Measurements from ENCODE around the gene ORM1.

ORM1 gene

DNA sequence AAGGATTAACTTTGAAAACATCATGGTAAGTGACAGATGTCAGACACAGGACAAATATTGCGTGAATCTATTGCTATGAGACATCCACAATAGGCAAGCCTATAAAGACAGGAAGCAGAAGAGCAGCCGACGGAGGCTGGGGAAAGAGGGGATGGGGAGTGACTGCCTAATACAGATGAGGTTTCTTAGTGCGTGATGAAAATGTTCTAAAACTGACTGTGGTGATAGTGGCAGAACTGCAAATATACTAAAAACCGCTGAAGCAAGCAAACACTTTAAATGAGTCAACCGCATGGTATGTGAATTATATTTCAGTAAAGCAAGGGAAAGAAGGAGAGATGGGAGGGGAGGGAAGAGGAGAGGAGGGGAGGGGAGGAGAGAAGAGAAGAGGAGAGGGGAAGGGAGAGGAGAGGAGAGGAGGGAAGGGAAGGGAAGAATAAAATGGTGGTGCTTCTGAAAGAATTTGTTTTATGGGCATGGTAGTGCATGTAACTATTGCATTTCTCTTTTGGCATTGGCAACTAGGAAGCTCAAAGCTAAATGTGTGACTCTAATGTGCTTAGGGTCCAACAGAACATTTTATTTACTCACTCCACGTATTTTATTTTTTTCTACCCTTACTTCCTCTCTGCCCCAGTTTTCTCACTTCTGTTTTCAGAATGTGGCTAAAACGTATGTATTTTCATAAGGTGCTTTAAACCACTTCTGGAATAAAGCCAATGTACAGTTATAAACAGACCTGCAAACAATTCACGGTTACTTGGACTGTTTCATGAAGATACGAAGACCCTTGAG is 43.6 kb downstream of the ORM1 start:
- DNase-seq (ENCODE audit: low spot score) = peak; percentile 39

DNA sequence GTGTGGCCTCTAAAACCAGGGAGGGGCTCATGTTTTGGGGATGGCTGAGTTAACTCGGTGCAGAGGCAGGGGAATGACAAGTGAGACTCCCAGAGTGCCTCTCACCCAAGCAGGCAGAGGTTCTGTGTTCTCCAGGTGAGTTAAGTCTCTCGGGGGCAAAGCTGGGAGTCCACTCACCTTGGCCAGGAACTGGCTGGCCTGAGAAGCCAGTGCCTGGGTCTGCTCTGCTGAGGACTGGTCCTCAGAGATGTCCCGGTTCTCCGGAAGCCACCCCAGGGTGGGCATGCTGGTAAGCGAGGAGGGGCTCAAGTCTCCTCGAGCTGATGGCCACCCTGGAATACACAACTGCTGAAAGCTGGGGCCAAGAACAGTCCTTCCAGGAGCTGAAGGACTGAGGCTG is 44.5 kb downstream of the ORM1 start:
- DNase-seq (ENCODE audit: low spot score) = no peak

DNA sequence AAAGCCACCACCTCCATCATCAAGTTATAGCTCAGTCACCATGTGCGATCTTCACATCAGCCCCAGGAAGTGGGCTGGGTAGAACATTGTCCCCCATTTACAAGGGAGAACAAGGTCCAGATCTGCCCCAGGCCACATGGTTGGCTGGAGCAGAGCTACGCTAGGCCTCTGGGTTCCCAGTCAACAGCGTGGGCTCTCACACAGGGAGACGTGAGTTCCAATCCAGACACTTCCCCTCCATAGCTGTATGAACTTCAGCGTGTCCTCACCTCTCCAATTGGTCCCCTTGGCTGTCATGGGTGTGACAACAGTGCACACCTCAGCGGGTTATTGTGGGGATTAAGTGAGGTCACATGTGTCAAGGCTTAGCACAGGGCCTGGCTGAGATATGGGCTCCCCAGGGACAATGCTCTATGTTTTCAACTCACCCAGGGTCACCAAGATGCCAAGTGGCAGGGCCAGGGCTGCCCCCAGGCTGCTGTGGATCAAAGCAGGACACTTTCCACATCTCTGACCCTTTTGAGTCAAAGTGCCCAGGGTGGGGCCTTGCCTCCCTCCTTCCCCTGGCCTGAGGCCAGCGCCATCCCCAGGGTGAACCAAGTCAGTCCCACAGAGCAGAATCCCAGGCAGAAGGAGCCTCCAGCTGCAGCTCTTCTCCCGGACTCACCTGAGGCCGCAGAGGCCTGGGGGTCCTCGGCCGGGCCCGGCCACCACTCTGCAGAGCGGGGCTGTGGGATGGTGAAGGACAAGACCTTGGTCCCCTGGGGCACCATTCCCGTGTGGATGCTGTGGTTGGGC is 45.1 kb downstream of the ORM1 start:
- no peak for DNase-seq (ENCODE audit: low spot score)

DNA sequence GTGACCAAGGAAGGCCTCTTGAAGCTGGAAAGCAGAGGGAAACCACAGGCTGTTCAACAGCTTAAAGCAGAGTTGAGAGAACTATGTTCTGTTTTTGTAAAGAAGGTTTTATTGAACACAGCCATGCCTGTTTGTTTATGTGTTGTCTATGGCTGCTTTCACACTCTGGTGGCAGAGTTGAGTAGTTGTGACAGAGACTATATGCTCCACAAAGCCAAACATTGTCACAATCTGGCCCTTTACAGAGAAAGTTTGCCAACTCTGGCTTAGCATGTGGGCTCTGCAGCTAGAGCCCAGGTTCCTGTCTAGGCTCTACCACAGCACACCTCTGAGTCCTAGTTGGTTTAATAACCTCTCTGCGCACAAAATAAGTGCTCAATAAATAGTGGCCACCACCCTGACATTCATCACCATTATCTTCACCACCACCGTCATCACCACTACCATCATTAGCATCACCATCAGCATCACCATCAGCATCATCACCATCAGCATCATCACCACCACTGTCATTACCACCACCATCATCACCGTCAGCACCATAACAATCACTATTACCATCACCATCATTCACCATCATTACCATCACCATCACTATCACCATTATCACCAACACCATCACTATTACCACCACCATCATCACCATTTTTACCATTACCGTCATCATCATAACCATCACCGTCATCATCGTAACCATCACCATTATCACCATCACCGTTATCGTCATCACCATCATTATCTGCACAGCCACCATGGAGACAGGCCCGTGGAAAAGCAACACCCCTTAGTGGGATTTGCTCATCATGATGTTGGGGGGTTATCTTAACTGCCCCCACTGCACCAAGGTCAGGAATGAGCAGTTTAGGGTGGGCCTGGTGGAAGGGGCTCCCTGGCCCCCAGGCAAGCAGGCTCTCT is 46.6 kb downstream of the ORM1 start:
- DNase-seq (ENCODE audit: low spot score) = no peak

DNA sequence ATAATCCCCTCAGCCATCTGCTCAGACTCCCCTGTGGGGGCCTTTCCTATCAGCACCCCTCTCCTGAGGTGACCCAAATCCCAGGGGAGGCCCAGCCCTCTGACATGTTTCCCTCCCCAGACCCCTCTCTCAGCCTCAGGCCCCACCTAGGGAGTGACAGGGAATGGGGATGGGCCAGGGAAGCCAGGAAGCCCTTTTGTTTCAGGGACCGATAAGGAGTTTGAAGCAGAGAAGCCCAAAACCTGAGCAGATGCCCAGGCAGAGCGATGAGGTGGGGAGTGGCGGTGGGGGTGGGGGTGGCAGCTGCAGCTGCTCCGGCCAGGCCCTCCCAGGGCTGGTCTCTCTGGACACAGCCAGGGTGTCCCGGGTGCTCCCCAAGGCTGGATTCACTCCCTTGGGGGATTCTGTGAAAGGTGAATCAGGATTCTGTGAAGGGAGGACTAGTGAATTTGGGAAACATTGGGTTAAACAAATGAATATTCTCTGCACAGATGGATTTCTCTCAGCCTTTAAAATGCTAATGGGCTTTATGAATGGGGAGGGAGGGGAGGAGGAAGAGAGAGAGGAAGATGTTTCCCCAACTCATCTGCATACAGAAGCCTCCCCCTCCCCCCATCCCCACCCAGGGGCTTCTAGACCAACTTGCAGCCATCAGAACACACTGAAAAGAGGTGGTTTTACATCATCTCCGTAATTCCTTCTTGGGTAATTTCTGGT is 47.5 kb downstream of the ORM1 start:
- no peak for DNase-seq (ENCODE audit: low spot score)

DNA sequence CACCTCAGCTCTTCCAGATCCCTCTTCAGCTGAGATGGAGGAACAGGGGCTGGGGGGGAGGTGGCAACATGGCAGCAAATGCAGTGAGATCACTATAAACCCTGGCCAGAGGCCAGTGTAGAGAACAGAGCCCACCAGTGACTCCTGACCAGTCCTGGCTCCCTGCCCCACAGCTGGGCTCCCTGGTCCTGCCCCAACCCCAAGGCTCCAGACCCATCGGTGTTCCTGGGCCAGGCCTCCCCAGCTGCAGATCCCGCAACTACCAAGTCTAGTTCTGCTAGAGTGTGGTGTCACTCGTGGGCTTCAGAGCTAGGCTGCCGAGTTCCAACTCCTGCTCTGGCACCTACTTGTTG is 48.0 kb downstream of the ORM1 start:
- no peak for DNase-seq (ENCODE audit: low spot score)

DNA sequence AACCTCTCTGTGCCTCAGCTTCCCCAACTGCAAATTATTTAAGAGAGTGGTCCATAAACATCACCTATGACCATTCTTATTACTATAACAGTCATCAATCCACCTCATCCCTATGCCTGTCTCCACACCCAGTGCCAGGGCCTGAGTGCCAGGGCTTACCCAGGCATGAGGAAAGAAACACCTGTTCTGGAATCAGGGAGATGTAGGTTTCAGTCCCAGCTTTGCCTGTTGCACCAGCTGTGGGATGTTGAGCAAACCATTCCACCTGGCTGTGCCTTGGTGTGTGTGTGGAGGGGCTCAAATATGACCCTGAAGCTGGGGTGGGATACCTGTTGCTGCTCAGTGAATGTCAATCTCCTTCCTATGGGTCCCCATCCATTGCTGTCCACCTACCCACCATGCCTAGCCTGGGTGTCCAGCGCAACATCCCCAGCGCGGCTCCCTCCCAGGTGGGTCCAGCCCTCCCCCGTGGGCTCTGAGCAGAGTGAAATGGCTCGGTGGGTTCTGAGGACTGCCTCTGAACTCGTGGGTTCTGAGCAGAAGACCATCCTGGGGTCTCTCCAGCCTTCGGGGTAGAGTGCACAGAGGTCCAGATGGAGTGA is 48.5 kb downstream of the ORM1 start:
- DNase-seq (ENCODE audit: low spot score) = no peak

DNA sequence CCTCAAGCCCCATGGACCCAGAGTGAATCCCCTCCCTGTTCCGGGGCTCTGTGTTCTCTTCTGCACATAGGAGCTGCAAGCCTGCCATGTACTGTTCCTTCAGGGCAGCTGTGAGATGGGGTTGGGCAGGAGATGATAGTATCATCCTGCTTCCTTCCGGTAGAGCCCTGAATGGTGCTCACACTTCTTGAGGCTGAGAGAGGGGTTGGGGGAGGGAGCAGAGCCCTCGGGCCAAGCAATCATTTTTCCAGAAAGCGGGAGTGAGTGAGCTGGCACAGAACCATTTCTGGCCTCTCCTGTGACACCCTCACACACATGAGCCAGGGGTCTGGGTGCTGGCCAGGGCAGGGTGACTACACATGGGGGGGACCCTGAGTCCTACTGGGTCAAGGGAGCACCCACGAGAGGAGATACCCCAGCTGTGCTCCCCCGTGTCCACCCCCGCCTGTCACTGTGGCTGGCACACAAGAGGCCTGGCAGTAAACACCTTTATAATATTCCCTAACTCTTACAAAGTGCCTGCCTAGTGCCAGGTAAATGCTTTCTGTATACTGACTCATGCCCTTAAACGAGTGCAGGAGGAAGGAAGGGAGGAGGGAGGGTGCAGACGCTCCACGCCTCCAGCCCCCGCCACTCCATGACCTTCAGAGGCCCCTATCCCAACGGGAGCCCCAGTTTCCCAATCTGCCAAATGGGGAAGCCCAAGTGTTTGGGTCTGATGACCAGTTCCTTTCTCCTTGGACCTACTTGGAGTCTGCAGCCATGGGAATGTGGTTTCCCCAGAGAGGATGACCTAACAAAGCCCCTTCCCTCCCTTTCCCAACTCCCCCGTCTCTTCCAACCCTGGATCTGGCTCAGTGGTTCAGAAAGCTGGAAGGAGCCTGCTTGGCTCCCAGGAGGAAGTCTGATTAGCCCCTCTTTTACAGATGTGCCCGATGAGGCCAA is 49.3 kb downstream of the ORM1 start:
- peak; percentile 68 for DNase-seq (ENCODE audit: low spot score)

DNA sequence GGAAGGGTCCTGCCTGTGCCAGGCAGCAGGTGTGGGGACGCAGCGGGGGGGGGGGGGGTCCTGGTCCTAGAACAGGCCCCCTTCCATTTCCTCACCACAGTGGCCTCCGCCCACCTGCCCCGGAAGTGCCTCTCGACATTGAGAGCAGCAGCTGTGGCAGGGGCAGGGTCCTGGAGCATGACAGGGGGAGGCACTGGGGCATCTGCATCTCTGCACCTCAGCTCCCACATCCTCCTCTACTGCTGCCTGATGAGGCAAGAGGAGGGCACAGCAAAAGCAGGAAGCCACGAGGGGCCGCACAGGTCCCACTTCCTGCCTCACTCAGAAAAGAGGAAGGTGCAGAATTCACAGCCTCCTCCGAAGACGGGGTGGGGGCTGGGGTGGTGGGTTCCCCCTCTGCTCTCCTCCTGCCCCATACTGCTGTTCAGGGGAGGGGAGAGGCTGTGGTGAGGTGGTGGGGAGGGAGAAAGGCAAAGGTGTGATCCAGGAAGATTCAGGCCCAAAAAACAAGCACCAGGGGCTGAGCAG is 50.1 kb downstream of the ORM1 start:
- peak; percentile 93 for DNase-seq (ENCODE audit: low spot score)

DNA sequence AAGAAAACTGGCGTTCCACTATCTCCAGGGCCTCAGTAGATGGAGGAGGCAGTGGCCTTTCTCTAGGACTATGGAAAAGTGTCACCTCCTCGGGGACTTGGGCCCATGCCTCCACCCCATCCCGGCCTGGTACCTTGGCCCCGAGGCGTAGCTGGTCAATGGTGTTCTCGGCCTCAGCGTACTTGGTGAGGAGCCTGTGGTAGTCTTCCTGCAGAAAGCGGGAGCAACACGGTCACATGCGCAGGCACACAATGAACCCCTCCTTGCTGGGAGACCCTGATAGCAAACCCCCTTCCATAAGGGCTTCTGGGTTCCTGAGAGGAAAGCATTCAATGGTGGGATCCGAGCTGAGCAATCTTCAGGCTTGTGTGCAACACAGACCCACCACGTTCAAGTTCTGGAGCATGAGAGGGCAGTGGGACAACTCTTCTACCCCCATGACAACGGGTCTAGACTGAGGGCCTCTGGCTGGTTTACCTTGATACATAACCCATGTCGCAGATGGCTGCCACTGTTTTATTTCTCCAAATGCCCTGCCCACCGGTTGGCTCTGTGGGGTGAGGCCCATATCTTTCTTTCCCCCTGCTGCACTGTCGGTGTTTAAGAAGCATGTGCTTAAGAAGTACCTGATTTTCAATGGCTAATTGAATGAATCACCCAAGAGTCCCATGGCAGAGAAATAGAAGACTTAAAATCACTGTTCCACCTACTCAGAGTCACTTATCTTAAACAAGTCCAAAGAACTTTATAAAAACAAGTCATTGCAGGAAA is 51.2 kb downstream of the ORM1 start:
- no peak for DNase-seq (ENCODE audit: low spot score)

DNA sequence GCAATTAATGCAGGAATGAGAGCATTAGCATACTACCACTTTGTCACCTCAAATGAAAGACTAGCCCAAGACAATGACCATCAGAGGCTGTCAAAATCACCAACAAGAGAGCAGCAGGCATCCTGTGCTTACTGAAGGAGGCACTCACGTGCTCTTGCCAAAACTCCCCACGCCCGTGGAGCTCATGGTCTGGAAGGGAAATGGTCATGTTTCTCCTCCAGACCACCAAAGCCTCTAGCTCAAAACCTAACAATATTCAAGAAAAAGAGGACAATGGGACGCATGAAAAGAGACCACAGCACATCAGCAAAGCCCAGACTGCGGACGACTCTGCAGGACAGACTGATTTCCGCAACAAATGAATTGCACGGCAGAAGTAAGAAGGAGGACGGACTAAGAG is 52.0 kb downstream of the ORM1 start:
- no peak for DNase-seq (ENCODE audit: low spot score)

DNA sequence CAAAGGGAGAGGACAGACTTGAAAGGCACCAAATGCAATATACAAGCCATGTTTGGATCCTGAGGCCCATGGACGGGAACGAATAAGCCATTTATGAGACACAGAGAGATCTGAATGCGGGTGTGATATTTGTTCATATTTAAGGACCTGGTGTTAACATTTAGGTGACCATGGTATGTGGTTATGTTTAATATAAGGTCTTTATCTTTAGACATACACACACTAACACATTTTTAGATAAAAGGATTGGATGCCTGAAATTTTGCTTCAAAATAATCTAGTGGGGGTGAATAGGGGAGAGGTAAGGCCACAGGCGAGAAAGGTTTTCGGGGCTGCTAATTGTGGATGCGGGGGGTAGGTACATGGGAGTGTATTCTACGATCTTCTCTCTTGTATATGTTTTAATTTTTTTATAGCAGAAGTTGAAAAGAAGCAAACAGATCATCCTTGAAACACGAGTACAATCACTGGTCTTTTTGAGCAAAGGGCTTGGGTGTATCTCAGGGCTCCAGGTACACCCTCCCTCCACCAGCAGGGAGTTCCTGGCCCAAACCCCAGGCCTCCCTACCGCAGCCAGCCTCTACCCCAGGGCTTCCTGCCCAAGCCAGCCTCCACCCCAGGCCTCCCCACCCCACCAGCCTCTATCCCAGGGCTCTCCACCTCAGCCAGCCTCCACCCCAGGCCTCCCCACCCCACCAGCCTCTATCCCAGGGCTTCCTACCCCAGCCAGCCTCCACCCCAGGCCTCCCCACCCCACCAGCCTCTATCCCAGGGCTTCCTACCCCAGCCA is 52.7 kb downstream of the ORM1 start:
- DNase-seq (ENCODE audit: low spot score) = no peak

Measured in CD4-positive, alpha-beta T cell treated with Interleukin-6 at 100 ng/mL for 8 hours (primary cell).